ENCODE data around the gene SPDYC.

DNA sequence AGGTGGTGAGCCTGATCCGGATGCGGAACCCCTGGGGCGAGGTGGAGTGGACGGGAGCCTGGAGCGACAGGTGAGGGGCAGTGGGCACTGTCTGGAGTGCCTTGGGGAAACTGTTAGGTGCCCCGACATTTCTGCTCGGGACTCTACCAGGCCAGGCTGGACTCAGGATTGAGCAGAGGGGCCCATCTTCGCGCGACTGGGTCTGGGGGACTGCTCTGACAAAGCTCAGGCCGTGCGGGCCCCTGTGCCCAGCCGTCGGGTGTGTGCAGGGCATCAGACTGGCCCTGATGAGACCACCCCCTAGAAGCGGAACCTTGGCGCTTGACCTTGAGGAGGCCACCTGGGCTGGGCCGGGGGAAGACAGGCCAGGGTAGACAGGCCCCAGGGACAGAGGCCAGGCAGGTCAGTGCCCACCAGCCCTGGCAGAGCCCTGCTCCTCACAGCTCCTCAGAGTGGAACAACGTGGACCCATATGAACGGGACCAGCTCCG is 18.0 kb downstream of the SPDYC start:
- no peak for TF ChIP-seq BACH2 (CRISPR knock-in tag; IDR thresholded peaks at IDR 0.05; ENCODE audit: borderline replicate concordance)
- TF ChIP-seq ZFP30 (CRISPR knock-in tag; IDR thresholded peaks at IDR 0.05), result no peak
- no peak for TF ChIP-seq ARNTL (CRISPR knock-in tag; IDR thresholded peaks at IDR 0.05; ENCODE audit: borderline replicate concordance, low read depth)
- TF ChIP-seq ESRRG (CRISPR knock-in tag; IDR thresholded peaks at IDR 0.05), result no peak
- no peak for TF ChIP-seq ZFP3 (CRISPR knock-in tag; IDR thresholded peaks at IDR 0.05)
